Thoracic aorta endothelial cell (primary cell): ENCODE data around the gene WDR59. TPM values are rescaled to one million over a fixed set of nuclear protein-coding genes. Genes with fewer than 3 reads are reported as not detected.

ENCODE experiments used
- total RNA-seq: library from RNA; depleted of rRNA; stranded (reverse); fragments of >200 nt; gene quantifications from 2 replicates; pipeline ENCODE4 v1.2.3, GENCODE V29; 2012

Gene WDR59, protein sequence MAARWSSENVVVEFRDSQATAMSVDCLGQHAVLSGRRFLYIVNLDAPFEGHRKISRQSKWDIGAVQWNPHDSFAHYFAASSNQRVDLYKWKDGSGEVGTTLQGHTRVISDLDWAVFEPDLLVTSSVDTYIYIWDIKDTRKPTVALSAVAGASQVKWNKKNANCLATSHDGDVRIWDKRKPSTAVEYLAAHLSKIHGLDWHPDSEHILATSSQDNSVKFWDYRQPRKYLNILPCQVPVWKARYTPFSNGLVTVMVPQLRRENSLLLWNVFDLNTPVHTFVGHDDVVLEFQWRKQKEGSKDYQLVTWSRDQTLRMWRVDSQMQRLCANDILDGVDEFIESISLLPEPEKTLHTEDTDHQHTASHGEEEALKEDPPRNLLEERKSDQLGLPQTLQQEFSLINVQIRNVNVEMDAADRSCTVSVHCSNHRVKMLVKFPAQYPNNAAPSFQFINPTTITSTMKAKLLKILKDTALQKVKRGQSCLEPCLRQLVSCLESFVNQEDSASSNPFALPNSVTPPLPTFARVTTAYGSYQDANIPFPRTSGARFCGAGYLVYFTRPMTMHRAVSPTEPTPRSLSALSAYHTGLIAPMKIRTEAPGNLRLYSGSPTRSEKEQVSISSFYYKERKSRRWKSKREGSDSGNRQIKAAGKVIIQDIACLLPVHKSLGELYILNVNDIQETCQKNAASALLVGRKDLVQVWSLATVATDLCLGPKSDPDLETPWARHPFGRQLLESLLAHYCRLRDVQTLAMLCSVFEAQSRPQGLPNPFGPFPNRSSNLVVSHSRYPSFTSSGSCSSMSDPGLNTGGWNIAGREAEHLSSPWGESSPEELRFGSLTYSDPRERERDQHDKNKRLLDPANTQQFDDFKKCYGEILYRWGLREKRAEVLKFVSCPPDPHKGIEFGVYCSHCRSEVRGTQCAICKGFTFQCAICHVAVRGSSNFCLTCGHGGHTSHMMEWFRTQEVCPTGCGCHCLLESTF
- total RNA-seq: 26.6 and 30.2 TPM in 2 replicates

DNA sequence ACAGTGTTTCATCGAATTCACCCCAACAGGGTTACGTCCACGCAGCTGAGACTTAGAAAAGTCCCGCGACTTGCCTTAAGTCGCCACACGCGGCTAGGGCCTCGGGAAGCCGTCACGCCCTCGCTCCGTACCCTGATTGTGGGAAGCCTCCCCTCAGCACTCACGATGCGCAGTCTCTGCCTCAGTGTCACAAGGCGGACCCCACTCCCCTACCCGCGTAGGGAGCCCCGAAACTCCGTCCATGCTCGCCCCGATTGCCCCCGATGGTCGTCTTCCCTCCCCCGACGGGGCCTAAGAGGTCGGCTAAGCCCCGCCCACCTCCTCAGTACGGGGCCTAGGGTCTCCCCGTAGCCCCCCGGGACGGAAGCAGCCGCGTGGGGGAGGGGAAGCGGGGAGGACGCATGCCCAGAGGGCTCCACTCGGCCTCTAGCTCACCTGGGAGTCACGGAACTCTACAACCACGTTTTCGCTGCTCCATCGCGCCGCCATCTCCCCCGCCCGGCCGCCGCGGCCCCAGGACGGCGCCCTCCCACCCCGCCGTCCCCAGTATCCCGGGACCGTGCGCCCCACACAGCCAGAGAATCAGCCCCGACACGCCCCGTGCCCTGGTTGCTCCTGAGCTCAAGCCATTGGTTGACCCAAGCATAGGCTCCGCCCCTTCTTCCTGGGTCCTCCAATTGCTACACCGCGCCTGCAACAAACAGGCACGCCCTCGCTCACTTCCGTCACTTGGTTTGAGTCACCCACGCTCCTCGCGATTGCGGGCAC, at the start of gene WDR59:
Gene WDR59 (minus strand): TSS at position 595 of the 768 bp plus-strand sequence. CDS start 106 bp downstream, at position 489.

DNA sequence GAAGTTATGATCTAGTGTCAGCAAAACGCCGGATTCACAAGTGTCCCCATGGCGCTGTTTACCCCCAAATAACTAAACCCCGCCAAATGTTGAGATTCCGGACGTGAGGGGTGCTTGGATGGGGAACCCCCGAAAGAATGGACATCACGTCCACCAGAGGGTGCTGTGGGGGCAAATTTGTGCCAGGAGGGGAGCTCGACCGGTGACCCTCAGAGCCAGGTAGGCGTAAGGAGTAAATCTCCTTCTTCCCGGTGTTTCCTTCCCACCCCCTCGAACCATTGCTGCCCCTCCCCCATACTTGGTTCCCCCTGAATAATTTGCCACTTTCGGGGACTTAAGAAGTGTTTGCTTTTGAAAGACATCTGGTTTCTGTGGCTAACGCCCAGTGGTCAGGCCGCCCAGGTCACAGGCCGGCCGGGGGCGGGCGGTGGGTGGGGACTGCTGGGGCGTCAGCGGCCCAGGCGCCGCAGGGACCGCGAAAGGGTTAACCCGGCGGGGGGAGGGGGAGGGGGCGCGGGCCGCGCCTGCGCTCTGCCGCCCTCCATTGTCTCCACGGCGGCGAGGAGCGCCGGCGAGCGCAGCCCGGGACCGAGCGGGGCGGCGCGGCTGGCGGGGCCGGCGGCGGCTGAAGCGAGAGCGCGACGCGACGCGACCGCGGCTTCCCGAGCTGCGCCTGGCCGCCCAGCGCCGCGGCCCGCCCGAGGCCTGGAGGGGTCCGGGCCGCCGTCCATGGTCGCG, 13.7 kb upstream of the WDR59 start, which contains the start of gene ZNRF1:
Gene ZNRF1 (plus strand): TSS at position 544 of the 738 bp plus-strand sequence. CDS start 648 bp downstream, outside the sequence.

Other genes starting within 250 kb of the WDR59 start
- not detected in 2 replicates for gene FA2H, start 210.3 kb downstream of the WDR59 start, total RNA-seq
- 22.7 and 31.4 TPM in 2 replicates for gene ZNRF1, start 13.9 kb upstream of the WDR59 start, total RNA-seq
- 0.72 and 0.80 TPM in 2 replicates for gene LDHD, start 131.7 kb upstream of the WDR59 start, total RNA-seq
- gene ZFP1, start 163.4 kb upstream of the WDR59 start, total RNA-seq: 16.5 TPM in 2 replicates
- gene CTRB2, start 222.0 kb upstream of the WDR59 start, total RNA-seq: not detected in 2 replicates
- not detected in 2 replicates for gene CTRB1, start 233.9 kb upstream of the WDR59 start, total RNA-seq